A549 (cell line): ENCODE data around the gene BCL2L13.

Experiments used
- CTCF ChIP-seq: fragments of >200 bp; sonication (Bioruptor Twin); formaldehyde crosslinking; IDR thresholded peaks from 3 replicates; pipeline ENCODE4 v1.5.1; 2016
- EP300 ChIP-seq, 2 experiments: fragments of >200 bp; sonication (Bioruptor Twin); formaldehyde crosslinking; IDR thresholded peaks; 2 replicates in 1 of 2; 3 replicates in 1 of 2; pipeline ENCODE4 v1.6.1; 2016 to 2017
- FOXS1 ChIP-seq: fragments of 250-450 bp; sonication (Bioruptor Pico); IDR thresholded peaks from 2 replicates; pipeline ENCODE4 v1.5.0; 2020; ENCODE audit warnings: mild to moderate bottlenecking, moderate library complexity
- HOXA7 ChIP-seq: fragments of 250-450 bp; sonication (Bioruptor Pico); IDR thresholded peaks from 2 replicates; pipeline ENCODE4 v1.5.0; 2020; ENCODE audit warnings: mild to moderate bottlenecking, moderate library complexity
- POLR2A ChIP-seq: IDR thresholded peaks from 2 replicates; pipeline ENCODE4 v1.6.1; 2012; ENCODE audit warnings: mild to moderate bottlenecking, low read length
- SMC3 ChIP-seq: fragments of >200 bp; sonication (Bioruptor Twin); formaldehyde crosslinking; IDR thresholded peaks from 3 replicates; pipeline ENCODE4 v1.6.1; 2018; ENCODE audit warnings: inconsistent platforms
- USF2 ChIP-seq: fragments of 450-650 bp; IDR thresholded peaks from 2 replicates; pipeline ENCODE4 v1.6.1; 2014; ENCODE audit warnings: antibody characterized with exemption

GRCh38 chr22:17612057-17612456 lies 26.5 kb upstream of the BCL2L13 start:
- TF ChIP-seq SMC3 (no peak), HOXA7 (no peak), EP300 (IDR thresholded peaks at IDR 0.05) (no peak), FOXS1 (CRISPR knock-in tag) (no peak), CTCF (no peak), USF2 (no peak), POLR2A (no peak)
